Medulla oblongata (tissue), 1 donor: ENCODE measurements around the gene ALPP.
"Not testable (repeated sequence)": the region's sequence is repeated elsewhere in the genome, so short reads cannot be mapped to it uniquely, and the experiment has no call there.

ENCODE experiments used
- DNase-seq: peaks from one replicate; pipeline ENCODE4 v3.0.0-alpha.2; 2015; ENCODE audit errors: extremely low spot score

ALPP gene

GRCh38 chr2:232422051-232422450 lies 43.5 kb downstream of the ALPP start:
- no peak for DNase-seq

DNA sequence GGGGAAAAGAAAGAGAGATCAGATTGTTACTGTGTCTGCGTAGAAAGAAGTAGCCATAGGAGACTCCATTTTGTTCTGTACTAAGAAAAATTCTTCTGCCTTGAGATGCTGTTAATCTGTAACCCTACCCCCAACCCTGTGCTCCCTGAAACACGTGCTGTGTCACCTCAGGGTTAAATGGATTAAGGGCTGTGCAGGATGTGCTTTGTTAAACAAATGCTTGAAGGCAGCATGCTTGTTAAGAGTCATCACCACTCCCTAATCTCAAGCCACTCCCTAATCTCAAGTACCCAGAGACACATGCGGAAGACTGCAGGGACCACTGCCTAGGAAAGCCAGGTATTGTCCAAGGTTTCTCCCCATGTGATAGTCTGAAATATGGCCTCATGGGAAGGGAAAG lies 44.4 kb downstream of the ALPP start:
- not testable (repeated sequence) for DNase-seq

DNA sequence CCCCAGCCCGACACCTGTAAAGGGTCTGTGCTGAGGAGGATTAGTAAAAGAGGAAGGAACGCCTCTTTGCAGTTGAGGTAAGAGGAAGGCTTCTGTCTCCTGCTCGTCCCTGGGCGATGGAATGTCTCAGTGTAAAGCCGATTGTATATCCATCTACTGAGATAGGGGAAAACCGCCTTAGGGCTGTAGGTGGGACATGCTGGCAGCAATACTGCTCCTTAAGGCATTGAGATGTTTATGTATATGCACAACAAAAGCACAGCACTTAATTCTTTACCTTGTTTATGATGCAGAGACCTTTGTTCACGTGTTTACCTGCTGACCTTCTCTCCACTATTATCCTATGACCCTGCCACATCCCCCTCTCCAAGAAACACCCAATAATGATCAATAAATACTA lies 44.9 kb downstream of the ALPP start:
- not testable (repeated sequence) for DNase-seq

DNA sequence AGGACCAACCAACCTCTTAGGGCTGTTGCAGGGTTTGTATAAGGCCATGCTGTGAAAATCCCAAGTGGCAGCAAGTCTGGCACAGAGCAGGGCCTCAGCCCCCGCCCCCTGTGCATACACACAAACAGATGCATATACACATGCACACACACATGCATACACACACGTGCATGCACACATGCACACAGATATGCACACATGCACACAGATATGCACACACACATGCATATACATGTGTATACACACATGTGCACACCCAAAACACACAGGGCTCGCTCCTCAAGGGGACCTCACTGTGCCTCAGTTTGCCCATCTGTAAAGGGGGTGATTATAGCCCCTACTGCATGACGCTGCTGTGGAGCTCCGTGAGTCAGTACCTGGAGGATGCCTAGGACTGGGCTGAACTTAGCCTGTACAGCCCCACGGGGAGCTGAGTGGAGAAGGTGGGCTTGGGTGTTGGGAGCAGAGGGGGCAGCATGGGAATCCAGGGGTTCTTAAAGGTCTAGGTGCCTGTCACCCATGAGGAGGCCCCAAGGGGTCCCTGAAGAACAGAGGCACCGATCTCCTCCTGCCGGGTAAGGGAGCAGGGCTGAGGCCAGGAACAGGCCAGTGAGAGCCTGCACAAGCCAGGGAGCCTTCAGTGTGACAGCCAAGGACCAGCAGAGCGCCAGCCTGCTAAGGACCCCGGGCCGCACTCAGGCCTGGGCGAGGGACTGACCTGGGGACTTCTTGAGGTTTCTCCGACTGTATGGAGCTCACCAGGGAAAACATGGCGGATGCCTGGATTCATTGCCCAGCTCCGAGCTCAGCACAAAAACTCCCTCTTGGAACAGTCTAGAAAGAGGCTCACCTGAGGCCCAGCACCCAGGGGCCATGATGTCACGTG lies 53.4 kb downstream of the ALPP start:
- DNase-seq: no peak
